Activated naive CD8-positive, alpha-beta T cell treated with anti-CD3 and anti-CD28 coated beads, Interleukin-2, amount 50 U/mL, for 24 hours (primary cell): Measurements from ENCODE around the gene MAP7D2.

Experiments used
- ATAC-seq: fragments of 150-1000 bp; cut with Tn5 transposase; one replicate; pipeline ENCODE4 v1.10.0; 2021
- DNase-seq: peaks from one replicate; pipeline ENCODE4 v3.0.0; 2021
- H3K27ac Mint-ChIP-seq: one replicate; pipeline ENCODE4 v1.8.0; 2021; ENCODE audit warnings: mild to moderate bottlenecking, mixed read lengths
- H3K27me3 Mint-ChIP-seq: one replicate; pipeline ENCODE4 v1.8.0; 2021; ENCODE audit warnings: mixed read lengths
- H3K36me3 Mint-ChIP-seq: one replicate; pipeline ENCODE4 v1.8.0; 2021; ENCODE audit warnings: low read depth, mixed read lengths
- H3K4me1 Mint-ChIP-seq: one replicate; pipeline ENCODE4 v1.8.0; 2021; ENCODE audit warnings: mixed read lengths
- H3K4me3 Mint-ChIP-seq: one replicate; pipeline ENCODE4 v1.8.0; 2021; ENCODE audit warnings: mild to moderate bottlenecking, moderate library complexity, mixed read lengths
- H3K9me3 Mint-ChIP-seq: one replicate; pipeline ENCODE4 v1.8.0; 2021; ENCODE audit warnings: mixed read lengths

Gene MAP7D2

GRCh38 chrX:19990556-19991349 is 126.0 kb downstream of the MAP7D2 start, which contains the start of gene BCLAF3:
Gene BCLAF3 (minus strand): TSS chrX:19991061. CDS start chrX:19970264, 20,797 bp downstream.
- Mint-ChIP-seq H3K27ac (peak within 1 kb of the TSS; percentile 94), H3K4me3 (peak within 1 kb of the TSS; percentile 87), H3K36me3 (peaks cover 7% of the 10 kb centered on the region), H3K27me3 (no peaks in the 10 kb centered on the region), H3K4me1 (peaks cover 17% of the 10 kb centered on the region), H3K9me3 (no peaks in the 10 kb centered on the region)
- DNase-seq (peak; percentile 90), ATAC-seq (peak; percentile 100)

- Mint-ChIP-seq H3K9me3 (no peaks in the 10 kb centered on the region), H3K4me1 (peaks cover 17% of the 10 kb centered on the region), H3K4me3 (peak overlapping the region; percentile 87), H3K36me3 (peaks cover 7% of the 10 kb centered on the region), H3K27me3 (no peaks in the 10 kb centered on the region), H3K27ac (no peak overlapping the region)
- ATAC-seq, result no peak
- peak; percentile 21 for DNase-seq
These were observed 126.6 kb downstream of the MAP7D2 start for GRCh38 chrX:19990151-19990555.

GRCh38 chrX:19987856-19988255 is 128.9 kb downstream of the MAP7D2 start:
- ATAC-seq (no peak), DNase-seq (no peak)
- Mint-ChIP-seq H3K4me1 (peaks cover 17% of the 10 kb centered on the region), H3K4me3 (no peak overlapping the region), H3K36me3 (peaks cover 7% of the 10 kb centered on the region), H3K9me3 (no peaks in the 10 kb centered on the region), H3K27me3 (no peaks in the 10 kb centered on the region), H3K27ac (no peak overlapping the region)

- no peak overlapping the region for H3K27ac Mint-ChIP-seq
- peaks cover 7% of the 10 kb centered on the region for H3K36me3 Mint-ChIP-seq
- no peaks in the 10 kb centered on the region for H3K9me3 Mint-ChIP-seq
- H3K27me3 Mint-ChIP-seq, result no peaks in the 10 kb centered on the region
- no peak for DNase-seq
- ATAC-seq, result no peak
- H3K4me1 Mint-ChIP-seq, result peaks cover 17% of the 10 kb centered on the region
- H3K4me3 Mint-ChIP-seq, result no peak overlapping the region
These were observed 130.2 kb downstream of the MAP7D2 start for GRCh38 chrX:19986531-19986930.

GRCh38 chrX:19981947-19982346 is 134.8 kb downstream of the MAP7D2 start:
- H3K36me3 Mint-ChIP-seq, result peaks cover 11% of the 10 kb centered on the region
- DNase-seq, result no peak
- H3K9me3 Mint-ChIP-seq, result no peaks in the 10 kb centered on the region
- no peak overlapping the region for H3K27ac Mint-ChIP-seq
- no peak overlapping the region for H3K4me3 Mint-ChIP-seq
- H3K4me1 Mint-ChIP-seq, result peaks cover 17% of the 10 kb centered on the region
- no peak for ATAC-seq
- no peaks in the 10 kb centered on the region for H3K27me3 Mint-ChIP-seq

GRCh38 chrX:19975845-19976244 is 140.9 kb downstream of the MAP7D2 start:
- no peak overlapping the region for H3K27ac Mint-ChIP-seq
- ATAC-seq, result no peak

GRCh38 chrX:19972984-19973383 is 143.7 kb downstream of the MAP7D2 start:
- Mint-ChIP-seq H3K4me1 (peaks cover 15% of the 10 kb centered on the region), H3K9me3 (peaks cover 5% of the 10 kb centered on the region), H3K4me3 (no peak overlapping the region), H3K27ac (no peak overlapping the region), H3K27me3 (no peaks in the 10 kb centered on the region), H3K36me3 (peaks cover 4% of the 10 kb centered on the region)
- DNase-seq (no peak), ATAC-seq (no peak)

More at GRCh38 chrX:19975845-19976244, 140.9 kb downstream of the MAP7D2 start:
- DNase-seq, result no peak
- H3K36me3 Mint-ChIP-seq, result peaks cover 8% of the 10 kb centered on the region
- H3K4me1 Mint-ChIP-seq, result peaks cover 17% of the 10 kb centered on the region
- peaks cover 5% of the 10 kb centered on the region for H3K9me3 Mint-ChIP-seq
- H3K27me3 Mint-ChIP-seq, result no peaks in the 10 kb centered on the region
- no peak overlapping the region for H3K4me3 Mint-ChIP-seq

- no peak for DNase-seq
- H3K9me3 Mint-ChIP-seq, result no peaks in the 10 kb centered on the region
- ATAC-seq, result no peak
- peaks cover 10% of the 10 kb centered on the region for H3K36me3 Mint-ChIP-seq
- no peak overlapping the region for H3K27ac Mint-ChIP-seq
- H3K4me3 Mint-ChIP-seq, result no peak overlapping the region
- H3K4me1 Mint-ChIP-seq, result peaks cover 17% of the 10 kb centered on the region
- H3K27me3 Mint-ChIP-seq, result no peaks in the 10 kb centered on the region
These were observed 148.4 kb downstream of the MAP7D2 start for GRCh38 chrX:19968276-19968675.

- Mint-ChIP-seq H3K27me3 (no peaks in the 10 kb centered on the region), H3K27ac (no peak overlapping the region), H3K4me1 (peaks cover 13% of the 10 kb centered on the region), H3K36me3 (peaks cover 11% of the 10 kb centered on the region), H3K4me3 (no peak overlapping the region), H3K9me3 (no peaks in the 10 kb centered on the region)
- ATAC-seq (no peak), DNase-seq (no peak)
These were observed 150.7 kb downstream of the MAP7D2 start for GRCh38 chrX:19966056-19966455.

- ATAC-seq (peak; percentile 84), DNase-seq (peak; percentile 27)
- peaks cover 11% of the 10 kb centered on the region for H3K36me3 Mint-ChIP-seq
- H3K4me3 Mint-ChIP-seq, result no peak overlapping the region
- no peaks in the 10 kb centered on the region for H3K27me3 Mint-ChIP-seq
- no peak overlapping the region for H3K27ac Mint-ChIP-seq
- H3K9me3 Mint-ChIP-seq, result no peaks in the 10 kb centered on the region
- peaks cover 15% of the 10 kb centered on the region for H3K4me1 Mint-ChIP-seq
These were observed 152.5 kb downstream of the MAP7D2 start for GRCh38 chrX:19964017-19964710.

GRCh38 chrX:19960913-19961312 is 155.8 kb downstream of the MAP7D2 start:
- DNase-seq (no peak), ATAC-seq (no peak)
- Mint-ChIP-seq H3K27me3 (no peaks in the 10 kb centered on the region), H3K9me3 (no peaks in the 10 kb centered on the region), H3K4me3 (no peak overlapping the region), H3K4me1 (peaks cover 12% of the 10 kb centered on the region), H3K36me3 (peaks cover 2% of the 10 kb centered on the region), H3K27ac (no peak overlapping the region)

GRCh38 chrX:19958552-19959486 is 157.9 kb downstream of the MAP7D2 start:
- no peak for DNase-seq
- Mint-ChIP-seq H3K9me3 (no peaks in the 10 kb centered on the region), H3K27me3 (no peaks in the 10 kb centered on the region), H3K4me1 (peaks cover 4% of the 10 kb centered on the region), H3K36me3 (peaks cover 2% of the 10 kb centered on the region), H3K4me3 (no peak overlapping the region), H3K27ac (no peak overlapping the region)
- ATAC-seq, result no peak

- H3K27ac Mint-ChIP-seq, result no peak overlapping the region
- H3K4me1 Mint-ChIP-seq, result peaks cover 4% of the 10 kb centered on the region
- no peaks in the 10 kb centered on the region for H3K36me3 Mint-ChIP-seq
- DNase-seq (no peak), ATAC-seq (no peak)
- no peaks in the 10 kb centered on the region for H3K27me3 Mint-ChIP-seq
- no peaks in the 10 kb centered on the region for H3K9me3 Mint-ChIP-seq
- no peak overlapping the region for H3K4me3 Mint-ChIP-seq
These were observed 159.8 kb downstream of the MAP7D2 start for GRCh38 chrX:19956923-19957322.
